PFSK-1 (cell line): ENCODE data around the gene DPH1.

ENCODE experiments used
- POLR2AphosphoS5 ChIP-seq: IDR thresholded peaks from 2 replicates; pipeline ENCODE4 v1.6.1; 2012; ENCODE audit warnings: low read depth, mild to moderate bottlenecking, control low read depth, low read length, moderate library complexity
- TAF1 ChIP-seq: IDR thresholded peaks from 2 replicates; pipeline ENCODE4 v1.6.1; 2012; ENCODE audit warnings: low read length, control low read depth, borderline replicate concordance; ENCODE audit not compliant: insufficient read depth

DNA sequence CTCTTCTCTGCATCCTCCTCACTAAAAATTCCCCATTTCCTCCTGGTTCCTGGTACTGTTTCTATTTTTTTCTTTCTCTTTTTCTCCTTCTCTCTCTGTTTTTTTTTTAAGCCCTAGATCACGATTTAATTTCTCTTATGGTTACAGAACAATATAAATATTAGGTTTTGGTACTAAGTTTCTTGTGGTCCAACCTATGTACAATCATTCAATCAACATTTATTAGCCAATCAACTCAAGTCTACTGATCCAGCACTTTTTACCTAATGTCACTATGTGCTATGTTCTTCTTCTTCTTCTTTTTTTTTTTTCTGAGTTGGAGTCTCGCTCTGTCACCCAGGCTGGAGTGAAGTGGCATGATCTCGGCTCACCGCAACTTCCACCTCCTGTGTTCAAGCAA, 17.5 kb upstream of the DPH1 start:
- no peak for TF ChIP-seq TAF1
- TF ChIP-seq POLR2AphosphoS5, result no peak
